HG02798 (cell line): ENCODE results near the gene RAB11FIP2.

ENCODE experiments used
- ATAC-seq: cut with Tn5 transposase; IDR thresholded peaks from one replicate; pipeline ENCODE4 v1.9.1; 2021; ENCODE audit warnings: mild to moderate bottlenecking; ENCODE audit not compliant: unreplicated experiment, poor library complexity

The RAB11FIP2 gene

GRCh38 chr10:117988814-117989213 is 57.9 kb downstream of the RAB11FIP2 start:
- ATAC-seq: no peak

GRCh38 chr10:117987244-117987909 is 59.4 kb downstream of the RAB11FIP2 start:
- ATAC-seq: no peak

- no peak for ATAC-seq
Measured at GRCh38 chr10:117983961-117984360, 62.8 kb downstream of the RAB11FIP2 start.

GRCh38 chr10:117980755-117981702 is 65.7 kb downstream of the RAB11FIP2 start:
- no peak for ATAC-seq

- ATAC-seq: no peak
Measured at GRCh38 chr10:117980216-117980615, 66.5 kb downstream of the RAB11FIP2 start.

GRCh38 chr10:117972168-117972837 is 74.4 kb downstream of the RAB11FIP2 start:
- no peak for ATAC-seq

- no peak for ATAC-seq
Measured at GRCh38 chr10:117970962-117971361, 75.8 kb downstream of the RAB11FIP2 start.

- ATAC-seq: no peak
Measured at GRCh38 chr10:117969592-117969991, 77.1 kb downstream of the RAB11FIP2 start.

- no peak for ATAC-seq
Measured at GRCh38 chr10:117968354-117969182, 78.2 kb downstream of the RAB11FIP2 start.

- no peak for ATAC-seq
Measured at GRCh38 chr10:117967149-117967650, 79.5 kb downstream of the RAB11FIP2 start.

GRCh38 chr10:117965984-117966383 is 80.8 kb downstream of the RAB11FIP2 start:
- ATAC-seq: no peak

- no peak for ATAC-seq
Measured at GRCh38 chr10:117964536-117964935, 82.2 kb downstream of the RAB11FIP2 start.

- ATAC-seq: no peak
Measured at GRCh38 chr10:117960345-117960935, 86.3 kb downstream of the RAB11FIP2 start.

GRCh38 chr10:117956972-117957371 is 89.8 kb downstream of the RAB11FIP2 start:
- ATAC-seq: no peak

- ATAC-seq: no peak
Measured at GRCh38 chr10:117955176-117955575, 91.6 kb downstream of the RAB11FIP2 start.
